HCT116 (cell line): Measurements from ENCODE around the gene PDE10A. TPM values are rescaled to one million over a fixed set of nuclear protein-coding genes. Genes with fewer than 3 reads are reported as not detected.

Source experiments
- ATAC-seq: fragments of 200-7000 bp; cut with Tn5 transposase; 2 replicates; pipeline ENCODE4 v1.9.1; 2020; ENCODE audit warnings: mild to moderate bottlenecking, moderate library complexity
- BruUV-seq: library from RNA; stranded (reverse); fragments of 400-500 nt; replicated peaks from 2 replicates; lab custom pipeline; 2021; lab: Mats Ljungman, UMichigan
- CTCF ChIA-PET: fragments of 300-600 bp; sonication (Branson Sonifier 250); formaldehyde crosslinking; loops from one replicate; lab custom pipeline; 2021; ENCODE audit warnings: antibody characterized with exemption; lab: Charles Lee
- POLR2A ChIA-PET: fragments of 300-600, 350-600 bp; sonication (Branson Sonifier 250); formaldehyde crosslinking; loops from one replicate; lab custom pipeline; 2021; ENCODE audit warnings: antibody characterized with exemption; lab: Charles Lee
- RAD21 ChIA-PET, 2 experiments: fragments of 300-600 bp; sonication (Branson Sonifier 250); formaldehyde crosslinking; loops; one replicate each; lab custom pipeline; 2023; ENCODE audit warnings: low total read pairs in 2 of 2; ENCODE audit not compliant: uncharacterized antibody in 2 of 2, unreplicated experiment in 2 of 2, low non-redundant PET in 1 of 2; lab: Charles Lee
- DNase-seq: peaks from one replicate; pipeline ENCODE4 v3.0.0-alpha.2; 2010; ENCODE audit warnings: low read depth, low spot score
- H2AFZ ChIP-seq: fragments of 200-600 bp; shearing (Covaris generic), sonication (generic); 2 replicates; pipeline ENCODE4 v1.6.1; 2017; ENCODE audit warnings: low read depth, mixed run types, mixed read lengths, antibody characterized with exemption, low read length; ENCODE audit not compliant: poor library complexity, severe bottlenecking
- H3K27ac ChIP-seq: 2 replicates; pipeline ENCODE4 v1.5.1; 2012; ENCODE audit warnings: low read depth, low read length
- H3K27me3 ChIP-seq: fragments of 200-600 bp; sonication (generic); 2 replicates; pipeline ENCODE4 v1.6.1; 2016; ENCODE audit warnings: mixed run types, low read length, mixed read lengths; ENCODE audit not compliant: insufficient read depth
- H3K36me3 ChIP-seq, 2 experiments: fragments of 200-500 bp in 1 of 2; fragments of 200-600 bp in 1 of 2; sonication (Bioruptor generic) in 1 of 2; sonication (generic) in 1 of 2; 2 replicates each; pipeline versions ENCODE4 v1.5.1 to v1.6.1; 2014 to 2016; ENCODE audit warnings: low read length in 2 of 2, inconsistent platforms in 1 of 2, mixed read lengths in 1 of 2, mixed run types in 1 of 2; ENCODE audit not compliant: insufficient read depth in 2 of 2, control insufficient read depth in 1 of 2
- H3K4me1 ChIP-seq, 2 experiments: fragments of 200-600 bp in 1 of 2; sonication (generic) in 1 of 2; 2 replicates each; pipeline versions ENCODE4 v1.5.1 to v1.6.1; 2012 to 2017; ENCODE audit warnings: low read length in 2 of 2, inconsistent platforms in 1 of 2, mild to moderate bottlenecking in 1 of 2, mixed read lengths in 1 of 2, mixed run types in 1 of 2, moderate library complexity in 1 of 2; ENCODE audit not compliant: insufficient read depth in 2 of 2, control insufficient read depth in 1 of 2
- H3K4me2 ChIP-seq: fragments of 200-600 bp; sonication (generic); 2 replicates; pipeline ENCODE4 v1.6.1; 2017; ENCODE audit warnings: mixed run types, low read length, mixed read lengths
- H3K4me3 ChIP-seq, 2 experiments: fragments of 200-600 bp in 1 of 2; sonication (generic) in 1 of 2; replicated peaks in 1 of 2; 2 replicates each; pipeline ENCODE4 v1.5.1; 2011 to 2016; ENCODE audit warnings: low read length in 2 of 2, control low read depth in 1 of 2, low read depth in 1 of 2, mild to moderate bottlenecking in 1 of 2, mixed read lengths in 1 of 2, mixed run types in 1 of 2
- H3K79me2 ChIP-seq: fragments of 200-600 bp; sonication (generic); 2 replicates; pipeline ENCODE4 v1.6.1; 2017; ENCODE audit warnings: mild to moderate bottlenecking, mixed run types, low read length, moderate library complexity, mixed read lengths; ENCODE audit not compliant: insufficient read depth
- H3K9ac ChIP-seq: fragments of 200-600 bp; sonication (generic); 2 replicates; pipeline ENCODE4 v1.6.1; 2016; ENCODE audit warnings: low read length, mixed read lengths
- H3K9me2 ChIP-seq: fragments of 200-600 bp; sonication (generic), shearing (Covaris generic); 2 replicates; pipeline ENCODE4 v1.6.1; 2017; ENCODE audit warnings: mixed run types, mild to moderate bottlenecking, moderate library complexity; ENCODE audit not compliant: insufficient read depth
- H3K9me3 ChIP-seq, 2 experiments: fragments of 200-500 bp in 1 of 2; fragments of 200-600 bp in 1 of 2; sonication (Bioruptor generic) in 1 of 2; sonication (generic) in 1 of 2; 2 replicates each; pipeline ENCODE4 v1.6.1; 2014 to 2017; ENCODE audit warnings: low read length in 2 of 2, mixed read lengths in 2 of 2, inconsistent platforms in 1 of 2, low read depth in 1 of 2, mild to moderate bottlenecking in 1 of 2, mixed run types in 1 of 2, moderate library complexity in 1 of 2; ENCODE audit not compliant: control insufficient read depth in 1 of 2, insufficient read depth in 1 of 2
- H4K20me1 ChIP-seq: fragments of 200-600 bp; sonication (generic), shearing (Covaris generic); 2 replicates; pipeline ENCODE4 v1.6.1; 2017; ENCODE audit warnings: mixed run types, mild to moderate bottlenecking, moderate library complexity; ENCODE audit not compliant: insufficient read depth
- CBX3 ChIP-seq: IDR thresholded peaks from 2 replicates; pipeline ENCODE4 v1.6.1; 2012; ENCODE audit warnings: low read depth
- CEBPB ChIP-seq: IDR thresholded peaks from 2 replicates; pipeline ENCODE4 v1.6.1; 2012; ENCODE audit warnings: low read depth
- CTCF ChIP-seq, 3 experiments: fragments of 200-600 bp in 1 of 3; sonication (generic) in 1 of 3; IDR thresholded peaks in 2 of 3; conservative IDR thresholded peaks in 1 of 3; 2 replicates each; pipeline ENCODE4 v1.5.1; 2012 to 2017; ENCODE audit warnings: low read depth in 2 of 3, low read length in 2 of 3, antibody characterized with exemption in 1 of 3, borderline replicate concordance in 1 of 3, control low read depth in 1 of 3, mild to moderate bottlenecking in 1 of 3, mixed read lengths in 1 of 3, mixed run types in 1 of 3, moderate library complexity in 1 of 3; ENCODE audit not compliant: insufficient read depth in 1 of 3
- EGR1 ChIP-seq: IDR thresholded peaks from 2 replicates; pipeline ENCODE4 v1.6.1; 2012; ENCODE audit warnings: low read depth
- EZH2 ChIP-seq: fragments of 200-600 bp; sonication (generic); IDR thresholded peaks from 2 replicates; pipeline ENCODE4 v1.6.1; 2017; ENCODE audit warnings: antibody characterized with exemption, mixed run types
- MAX ChIP-seq: IDR thresholded peaks from 2 replicates; pipeline ENCODE4 v1.6.1; 2012
- POLR2A ChIP-seq: IDR thresholded peaks from 2 replicates; pipeline ENCODE4 v1.7.0; 2011; ENCODE audit warnings: borderline replicate concordance; ENCODE audit not compliant: insufficient read depth, insufficient read length; ENCODE audit errors: extremely low read depth
- POLR2AphosphoS5 ChIP-seq: IDR thresholded peaks from 2 replicates; pipeline ENCODE4 v1.6.1; 2011; ENCODE audit warnings: mild to moderate bottlenecking, low read depth, low read length, moderate library complexity
- RAD21 ChIP-seq: IDR thresholded peaks from 2 replicates; pipeline ENCODE4 v1.6.1; 2012; ENCODE audit warnings: low read depth, mild to moderate bottlenecking
- REST ChIP-seq: IDR thresholded peaks from 2 replicates; pipeline ENCODE4 v1.6.1; 2012; ENCODE audit warnings: low read depth
- SIN3A ChIP-seq: IDR thresholded peaks from 2 replicates; pipeline ENCODE4 v1.6.1; 2012; ENCODE audit warnings: low read depth
- SP1 ChIP-seq: IDR thresholded peaks from 2 replicates; pipeline ENCODE4 v1.6.1; 2012; ENCODE audit warnings: low read depth
- SRF ChIP-seq: IDR thresholded peaks from 2 replicates; pipeline ENCODE4 v1.6.1; 2012; ENCODE audit warnings: low read depth
- TCF7L2 ChIP-seq: IDR thresholded peaks from 2 replicates; pipeline ENCODE4 v1.7.0; 2011; ENCODE audit warnings: borderline replicate concordance, inconsistent platforms; ENCODE audit not compliant: insufficient read depth, insufficient read length; ENCODE audit errors: extremely low read depth
- YY1 ChIP-seq: IDR thresholded peaks from 2 replicates; pipeline ENCODE4 v1.6.1; 2011; ENCODE audit warnings: low read length, low read depth, moderate library complexity, mild to moderate bottlenecking; ENCODE audit not compliant: insufficient replicate concordance; ENCODE audit errors: extremely low read depth
- ZFX ChIP-seq: fragments of 450-650 bp; IDR thresholded peaks from 2 replicates; pipeline ENCODE4 v1.6.1; 2017
- intact Hi-C: fragments of 100-400 bp; cut with micrococcal nuclease; formaldehyde crosslinking; loops from 2 replicates; pipeline ENCODE4 v1.10.0; 2022
- total RNA-seq: library from RNA; stranded (reverse); gene quantifications from one replicate; pipeline ENCODE4 v1.2.1, GENCODE V29; 2021; ENCODE audit not compliant: unreplicated experiment

Gene PDE10A
- total RNA-seq, 1 experiment from 2014 or later: 0.37 TPM

GRCh38 chr6:165484178-165484889, 178.7 kb downstream of the PDE10A start:
- ChIA-PET RAD21 (no interaction called here), POLR2A (no interaction called here), CTCF (no interaction called here)
- BruUV-seq: no TSS peak
- Histone ChIP-seq H3K9ac (no peak overlapping the region), H3K4me1 (no peaks in the 10 kb centered on the region), H3K9me3 (peaks cover 0 to 3% of the 10 kb centered on the region in 2 experiments; a peak in 1 of 4 replicates), H2AFZ (no peak overlapping the region), H3K36me3 (no peaks in the 10 kb centered on the region), H3K4me3 (no peak overlapping the region), H3K79me2 (no peaks in the 10 kb centered on the region), H3K27me3 (no peaks in the 10 kb centered on the region), H3K27ac (no peak overlapping the region), H4K20me1 (no peaks in the 10 kb centered on the region), H3K4me2 (no peak overlapping the region), H3K9me2 (no peaks in the 10 kb centered on the region)
- ATAC-seq (no peak), DNase-seq (no peak)
- intact Hi-C loops: no loop called here
- no peak for TF ChIP-seq POLR2A
- TF ChIP-seq CBX3: no peak
- no peak for TF ChIP-seq SIN3A
- no peak for TF ChIP-seq TCF7L2
- TF ChIP-seq YY1: no peak
- no peak for TF ChIP-seq EGR1
- no peak for TF ChIP-seq POLR2AphosphoS5
- no peak for TF ChIP-seq SP1
- no peak for TF ChIP-seq MAX
- TF ChIP-seq SRF: no peak
- TF ChIP-seq CTCF (IDR thresholded peaks at IDR 0.05 in 2 of 3, conservative IDR thresholded peaks at IDR 0.05 in 1 of 3; ENCODE audit: borderline replicate concordance in 1 of 3, insufficient read depth in 1 of 3, low read depth in 2 of 3, low read length in 2 of 3): no peak
- TF ChIP-seq CEBPB: no peak
- no peak for TF ChIP-seq ZFX
- TF ChIP-seq EZH2: no peak
- TF ChIP-seq RAD21: no peak
- no peak for TF ChIP-seq REST
